GM20000 (cell line): ENCODE measurements around the gene SIGLEC14.
A peak's percentile ranks its signal among the peaks of the same experiment; 100 is the strongest.

Source experiments
- DNase-seq: peaks from one replicate; pipeline ENCODE4 v3.0.0; 2012; ENCODE audit warnings: low spot score
- TF ChIP-seq, protein P1 (sequence below): IDR thresholded peaks from 2 replicates; pipeline ENCODE4 v1.5.1; 2012; ENCODE audit warnings: mild to moderate bottlenecking, control low read depth; ENCODE audit errors: extremely low read depth, missing control alignments

SIGLEC14 gene

DNA sequence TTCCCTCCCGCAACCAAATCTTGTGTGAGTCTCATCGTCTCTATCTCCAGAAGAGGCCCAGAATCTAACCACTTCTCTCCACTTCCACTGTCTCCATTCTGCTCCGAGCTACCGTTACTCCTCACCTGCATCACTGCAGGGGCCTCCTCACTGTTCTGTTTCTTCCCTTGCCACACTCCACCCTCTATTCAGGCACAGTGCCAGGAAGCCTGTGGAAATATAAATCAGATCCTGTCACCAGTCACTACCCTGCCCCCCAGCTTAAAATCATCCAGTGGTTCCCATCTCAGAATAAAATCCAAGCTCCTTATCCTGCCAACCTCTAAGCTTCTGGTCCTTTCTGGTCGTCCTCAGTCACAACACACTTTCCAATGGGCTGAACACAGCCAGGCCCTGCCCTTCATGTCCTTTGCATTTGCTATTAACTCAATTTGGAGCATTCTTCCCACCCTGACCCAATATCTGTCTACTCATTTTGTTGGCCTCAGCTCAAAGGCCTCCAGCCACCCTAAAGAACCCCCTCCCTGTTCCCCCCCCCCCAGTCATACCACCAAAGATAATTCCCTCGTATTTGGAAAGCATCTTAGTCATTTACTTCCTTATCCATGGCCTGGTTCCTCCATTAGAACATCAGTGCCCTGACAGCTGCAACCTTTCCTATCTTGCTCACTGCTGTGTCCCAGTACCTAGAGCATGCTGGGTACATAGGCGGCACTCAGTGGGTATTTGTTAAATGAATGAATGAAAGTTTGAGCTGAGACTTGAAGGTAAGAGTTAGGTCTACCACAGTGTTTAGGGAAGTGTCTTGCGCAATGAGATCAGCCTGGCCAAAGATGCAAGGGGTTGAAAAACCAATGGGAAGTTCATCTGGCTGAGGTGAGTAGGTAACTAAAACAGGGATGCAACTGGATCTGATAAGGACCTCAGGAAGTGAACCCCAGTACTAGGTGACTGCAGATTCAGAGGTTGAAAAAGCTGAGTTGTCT is 51.1 kb downstream of the SIGLEC14 start:
- TF ChIP-seq, protein P1, sequence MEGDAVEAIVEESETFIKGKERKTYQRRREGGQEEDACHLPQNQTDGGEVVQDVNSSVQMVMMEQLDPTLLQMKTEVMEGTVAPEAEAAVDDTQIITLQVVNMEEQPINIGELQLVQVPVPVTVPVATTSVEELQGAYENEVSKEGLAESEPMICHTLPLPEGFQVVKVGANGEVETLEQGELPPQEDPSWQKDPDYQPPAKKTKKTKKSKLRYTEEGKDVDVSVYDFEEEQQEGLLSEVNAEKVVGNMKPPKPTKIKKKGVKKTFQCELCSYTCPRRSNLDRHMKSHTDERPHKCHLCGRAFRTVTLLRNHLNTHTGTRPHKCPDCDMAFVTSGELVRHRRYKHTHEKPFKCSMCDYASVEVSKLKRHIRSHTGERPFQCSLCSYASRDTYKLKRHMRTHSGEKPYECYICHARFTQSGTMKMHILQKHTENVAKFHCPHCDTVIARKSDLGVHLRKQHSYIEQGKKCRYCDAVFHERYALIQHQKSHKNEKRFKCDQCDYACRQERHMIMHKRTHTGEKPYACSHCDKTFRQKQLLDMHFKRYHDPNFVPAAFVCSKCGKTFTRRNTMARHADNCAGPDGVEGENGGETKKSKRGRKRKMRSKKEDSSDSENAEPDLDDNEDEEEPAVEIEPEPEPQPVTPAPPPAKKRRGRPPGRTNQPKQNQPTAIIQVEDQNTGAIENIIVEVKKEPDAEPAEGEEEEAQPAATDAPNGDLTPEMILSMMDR: no peak

DNA sequence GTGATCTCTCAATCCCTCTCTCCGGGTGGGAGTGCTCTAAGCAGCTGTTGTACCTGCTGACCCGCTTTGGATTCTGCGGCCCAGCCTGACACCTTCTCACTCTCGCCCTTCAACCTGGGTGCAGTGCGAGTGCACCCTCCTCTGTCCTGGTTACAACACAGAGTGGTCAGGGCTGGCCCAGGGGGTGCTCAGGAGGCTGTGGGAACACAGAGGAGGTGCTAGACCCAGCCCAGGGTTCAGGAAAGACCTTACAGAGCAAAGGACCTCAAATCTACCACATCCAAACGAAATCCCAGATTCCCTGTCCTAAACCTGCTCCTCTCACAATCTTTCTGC is 51.9 kb downstream of the SIGLEC14 start:
- DNase-seq: no peak
- TF ChIP-seq, protein P1: no peak

More for the DNA sequence above, 51.1 kb downstream of the SIGLEC14 start:
- no peak for DNase-seq

DNA sequence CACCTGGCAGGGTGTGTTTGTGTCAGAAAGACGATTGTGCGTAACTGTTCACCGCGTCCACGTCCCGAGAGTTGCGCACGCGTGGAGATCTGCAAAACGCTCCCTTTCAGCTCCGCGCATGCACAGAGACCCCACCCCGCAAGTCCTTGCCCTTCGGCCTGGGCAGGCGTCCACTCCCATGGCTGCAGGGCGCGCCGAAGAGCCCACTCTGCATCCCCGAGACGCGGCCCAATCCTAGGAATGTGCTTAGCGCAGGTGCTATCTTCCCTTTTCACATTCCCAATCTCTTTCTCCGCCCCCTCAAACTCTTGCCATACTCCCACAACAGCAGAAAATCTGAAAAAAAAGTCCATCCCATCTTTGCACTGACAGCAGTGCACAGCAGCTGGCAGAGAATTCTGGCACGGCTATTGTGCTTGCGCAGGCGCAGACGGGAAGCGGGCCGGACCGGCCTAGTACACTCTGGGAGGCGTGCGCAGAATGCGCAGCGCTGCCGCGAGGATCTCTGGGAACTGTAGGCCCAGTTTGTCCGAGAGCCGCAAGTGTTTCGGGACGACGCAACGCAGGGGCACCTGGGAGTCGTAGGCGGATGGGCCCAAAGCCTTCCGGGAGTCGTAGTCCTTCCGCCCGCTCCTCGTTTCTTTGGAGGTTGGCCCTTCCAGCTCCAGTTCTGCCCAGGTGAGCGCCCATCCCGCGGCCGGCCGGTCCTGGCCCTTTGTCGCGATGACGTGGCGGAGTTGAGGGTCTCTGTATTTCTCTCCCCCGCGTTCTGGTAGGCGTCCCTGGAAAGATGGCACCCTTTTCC is 52.5 kb downstream of the SIGLEC14 start:
- TF ChIP-seq, protein P1: no peak
- peak; percentile 95 for DNase-seq

DNA sequence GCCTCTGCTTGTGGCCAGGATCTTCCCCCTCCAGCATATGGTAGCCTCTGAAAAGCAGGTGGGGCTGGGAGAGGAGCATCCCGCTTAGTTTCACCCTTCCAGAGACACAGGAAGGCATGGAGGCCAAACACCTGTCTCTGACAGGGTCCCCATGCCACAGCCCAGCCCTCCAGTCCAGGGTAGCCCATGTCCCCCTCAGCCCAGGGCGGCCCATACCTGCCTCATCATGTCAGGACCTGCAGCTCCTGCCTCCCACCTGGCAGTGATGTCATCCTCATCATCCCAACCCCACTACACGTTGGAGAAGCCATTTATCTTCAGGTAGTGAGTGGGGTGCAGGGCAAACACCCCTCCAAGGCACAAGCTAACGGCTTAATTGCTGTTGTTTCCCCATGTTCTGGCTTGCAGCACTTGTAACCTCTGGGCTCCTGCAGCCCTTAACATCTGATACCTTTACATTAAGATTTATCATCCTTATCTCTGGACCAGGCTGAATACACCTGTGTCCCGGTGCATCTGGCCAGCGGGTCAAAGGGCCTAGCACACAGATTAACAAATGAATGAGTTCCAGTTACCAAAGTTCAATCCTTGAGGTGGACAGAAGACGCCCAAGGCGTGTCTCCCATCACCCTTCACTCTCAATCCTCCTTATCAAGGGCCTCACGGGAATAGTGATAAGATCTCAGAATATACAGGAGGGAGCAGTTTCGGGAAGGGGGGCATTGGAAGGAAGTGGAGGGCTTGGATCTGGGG is 53.3 kb downstream of the SIGLEC14 start:
- no peak for DNase-seq
- TF ChIP-seq, protein P1: no peak
